GM19035 (cell line): Measurements from ENCODE around the gene SORL1.

Experiments
- ATAC-seq: cut with Tn5 transposase; IDR thresholded peaks from one replicate; pipeline ENCODE4 v1.9.1; 2021; ENCODE audit not compliant: unreplicated experiment

SORL1 gene

GRCh38 chr11:121476379-121477032, 24.4 kb downstream of the SORL1 start:
- ATAC-seq, result no peak

DNA sequence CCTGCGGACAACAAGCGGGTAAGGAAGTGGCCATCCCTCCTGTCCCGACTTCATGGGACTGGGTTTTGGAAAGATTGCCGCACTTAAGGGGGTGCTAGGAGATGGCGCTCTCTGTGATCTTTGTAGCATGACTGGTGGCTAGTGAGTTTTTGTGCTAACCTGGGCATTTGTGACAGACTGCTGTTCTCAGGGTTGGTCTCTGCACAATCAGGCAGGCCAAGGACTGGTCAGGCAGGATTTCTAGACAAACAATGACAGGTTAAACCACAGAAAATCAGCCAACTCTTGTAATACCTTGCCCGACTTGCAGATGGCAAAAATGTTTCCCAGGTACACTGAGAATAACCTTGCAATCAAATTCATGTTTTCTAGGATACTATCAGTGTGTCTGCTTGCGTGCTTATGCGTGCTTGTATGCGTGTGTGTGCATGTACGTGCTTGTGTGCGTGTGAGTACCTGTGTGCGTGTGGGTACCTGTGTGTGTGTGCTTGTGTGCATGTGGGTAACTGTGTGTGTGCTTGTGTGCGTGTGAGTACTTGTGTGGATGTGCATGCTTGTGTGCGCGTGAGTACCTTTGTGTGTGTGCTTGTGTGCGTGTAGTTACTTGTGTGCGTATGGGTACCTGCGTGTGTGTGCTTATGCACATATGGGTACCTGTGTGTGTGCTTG, 26.2 kb downstream of the SORL1 start:
- no peak for ATAC-seq

GRCh38 chr11:121478895-121479697, 27.0 kb downstream of the SORL1 start:
- no peak for ATAC-seq

- no peak for ATAC-seq
These were observed 27.7 kb downstream of the SORL1 start for GRCh38 chr11:121479698-121480238.

- ATAC-seq, result peak; percentile 50
These were observed 29.5 kb downstream of the SORL1 start for GRCh38 chr11:121481484-121482230.

DNA sequence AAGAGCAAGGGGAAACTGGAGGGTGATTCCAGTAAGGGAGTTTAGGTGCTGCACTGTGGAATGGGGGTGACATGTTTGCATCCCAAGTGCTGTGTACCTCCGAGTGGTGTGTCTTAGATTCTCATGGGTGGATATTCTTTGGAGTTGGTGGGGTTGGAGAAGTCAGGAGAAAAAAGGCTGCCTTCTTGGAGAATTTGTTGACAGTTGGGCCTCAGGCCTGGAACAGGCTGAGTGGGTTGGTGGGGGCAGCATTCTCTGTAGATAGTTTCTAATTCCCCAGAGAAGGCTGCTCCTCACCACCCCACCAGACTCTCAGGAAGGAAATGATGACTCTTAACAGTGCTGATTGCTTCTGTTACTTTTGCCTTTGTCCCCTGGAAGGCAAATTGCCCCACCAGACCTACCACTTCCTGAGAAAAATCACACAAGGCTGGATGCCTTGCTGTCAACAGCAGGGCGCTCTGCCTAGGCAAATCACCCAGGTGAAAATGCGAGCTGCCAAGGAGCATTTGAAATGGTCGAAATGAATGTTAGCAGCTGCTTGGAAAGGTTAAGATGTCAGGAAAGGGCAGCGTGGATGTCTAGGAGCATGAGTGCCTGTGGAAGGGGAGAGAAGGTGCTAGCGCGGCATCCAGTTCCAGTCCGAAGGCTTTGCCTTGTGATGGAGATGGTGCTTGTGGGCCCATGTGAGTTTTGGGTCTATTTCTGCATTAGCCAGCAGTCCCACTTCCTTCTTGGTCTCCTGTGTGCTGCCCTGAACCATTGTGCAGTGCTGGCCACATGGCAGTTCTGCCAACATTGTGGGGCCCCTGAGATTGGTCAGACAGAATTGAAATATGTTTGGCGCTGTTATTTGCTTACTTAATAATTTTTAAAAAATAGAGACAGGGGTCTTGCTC, 30.4 kb downstream of the SORL1 start:
- ATAC-seq, result peak; percentile 82

DNA sequence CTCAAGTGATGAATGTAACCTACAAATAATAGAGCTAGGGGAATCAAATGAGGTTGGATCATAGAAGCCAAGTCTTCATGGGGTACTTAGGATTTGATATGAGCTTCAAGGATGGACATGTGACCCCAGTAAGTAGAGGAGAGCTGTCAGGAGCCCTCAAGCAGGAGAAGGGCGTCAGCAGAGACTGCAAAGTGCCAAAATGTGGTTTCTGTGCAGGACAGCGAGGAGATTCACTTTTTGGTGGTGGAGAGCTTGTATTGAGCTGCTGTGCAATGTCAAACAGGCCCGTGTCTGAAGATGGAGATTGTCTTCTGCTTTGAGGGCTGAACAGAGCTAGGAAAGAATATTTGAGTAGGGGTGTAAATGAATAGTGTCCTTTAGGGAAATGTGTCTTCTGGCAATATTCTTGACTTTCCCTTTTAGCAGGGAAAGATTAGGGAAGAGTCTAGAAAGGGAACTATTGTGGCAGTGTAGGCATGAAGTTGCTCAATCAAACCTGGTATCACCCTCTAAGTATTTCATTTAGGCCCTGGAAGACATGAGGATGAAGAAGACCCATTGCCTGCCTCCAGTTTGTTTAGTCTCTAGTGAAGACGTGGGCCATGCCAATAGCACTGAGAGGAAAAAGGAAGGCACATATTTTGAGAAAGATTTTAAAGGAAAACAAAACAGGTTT, 31.8 kb downstream of the SORL1 start:
- no peak for ATAC-seq

- no peak for ATAC-seq
These were observed 33.1 kb downstream of the SORL1 start for GRCh38 chr11:121485216-121485615.

DNA sequence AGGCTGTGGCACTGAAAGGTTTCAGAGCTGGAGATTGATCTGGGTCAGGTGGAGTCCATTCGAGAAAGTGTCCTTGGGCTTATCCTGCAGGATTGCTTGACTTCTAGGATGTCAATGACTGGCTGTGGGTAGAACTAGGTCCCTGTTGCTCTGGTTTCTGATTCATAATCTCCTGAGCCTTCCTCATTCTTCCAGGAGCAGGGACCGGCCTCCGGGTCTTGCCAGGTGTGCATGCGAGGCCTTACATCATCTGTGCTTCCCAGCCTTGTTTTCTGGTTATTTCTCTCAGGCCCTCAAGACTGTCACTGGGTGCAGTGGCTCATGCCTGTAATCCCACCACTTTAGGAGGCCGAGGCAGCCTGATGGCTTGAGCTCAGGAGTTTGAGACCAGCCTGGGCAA, 33.9 kb downstream of the SORL1 start:
- no peak for ATAC-seq

DNA sequence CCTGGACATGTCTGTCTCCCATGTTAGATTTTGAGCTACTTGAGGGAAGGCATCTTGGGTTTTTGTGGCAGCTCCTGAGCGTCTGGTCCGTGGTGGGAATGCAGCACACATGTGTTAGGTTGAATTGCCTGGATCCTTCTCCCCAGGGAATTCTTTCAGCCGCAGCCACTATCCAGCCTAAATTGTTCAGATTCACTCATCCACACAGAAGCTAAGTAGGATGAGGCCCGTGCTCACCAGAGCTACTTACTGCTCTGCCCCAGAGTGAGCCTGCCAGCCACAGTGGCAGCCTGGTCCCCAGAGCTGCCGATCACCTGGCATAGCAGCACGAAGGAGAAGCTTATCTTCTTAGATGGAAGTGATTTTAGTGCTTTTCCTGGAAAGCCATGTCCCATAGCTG, 35.1 kb downstream of the SORL1 start:
- no peak for ATAC-seq

- no peak for ATAC-seq
These were observed 36.1 kb downstream of the SORL1 start for GRCh38 chr11:121488170-121488569.

GRCh38 chr11:121488641-121489040, 36.5 kb downstream of the SORL1 start:
- ATAC-seq, result no peak

- no peak for ATAC-seq
These were observed 37.7 kb downstream of the SORL1 start for GRCh38 chr11:121489823-121490222.

- ATAC-seq, result peak; percentile 68
These were observed 42.4 kb downstream of the SORL1 start for GRCh38 chr11:121494355-121495099.

GRCh38 chr11:121497176-121497998, 45.3 kb downstream of the SORL1 start:
- ATAC-seq, result no peak

DNA sequence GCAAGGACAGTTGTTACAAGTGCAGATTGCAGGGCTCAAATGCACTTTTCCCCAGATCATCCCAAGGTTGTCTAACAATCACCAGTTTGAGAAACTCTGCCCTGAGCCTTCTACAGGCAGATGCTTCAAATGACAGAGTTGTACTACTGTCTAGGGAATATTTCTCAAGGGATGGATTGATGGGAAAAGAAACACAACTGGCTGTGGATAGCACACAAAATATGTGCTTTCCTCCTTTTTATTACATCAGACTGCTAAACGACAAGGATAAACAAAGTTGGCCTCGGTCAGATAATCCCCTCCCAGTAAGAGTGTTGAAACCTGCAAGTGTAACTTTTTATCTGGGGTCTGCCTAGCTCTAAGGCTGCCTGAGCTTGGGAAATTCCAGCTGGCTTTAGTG, 47.3 kb downstream of the SORL1 start:
- no peak for ATAC-seq

GRCh38 chr11:121500275-121500674, 48.2 kb downstream of the SORL1 start:
- ATAC-seq, result no peak

- no peak for ATAC-seq
These were observed 48.6 kb downstream of the SORL1 start for GRCh38 chr11:121500717-121501116.
